K562 (cell line): ENCODE data around the gene YAF2. TPM values are rescaled to one million over a fixed set of nuclear protein-coding genes. Genes with fewer than 3 reads are reported as not detected.
A peak's percentile ranks its signal among the peaks of the same experiment; 100 is the strongest.

Experiments
- BRCA1 ChIP-seq, 2 experiments: fragments of 450-650 bp in 1 of 2; sonication (generic) in 1 of 2; formaldehyde crosslinking in 1 of 2; IDR thresholded peaks; 2 replicates each; pipeline versions ENCODE4 v1.5.0 to v1.6.1; 2017 to 2020; ENCODE audit warnings: mild to moderate bottlenecking in 1 of 2, missing genetic modification reagents in 1 of 2
- FOXK1 ChIP-seq: sonication (generic); formaldehyde crosslinking; IDR thresholded peaks from 2 replicates; pipeline ENCODE4 v1.8.0; 2022; ENCODE audit warnings: missing genetic modification reagents, mild to moderate bottlenecking, borderline replicate concordance
- KLF13 ChIP-seq: fragments of 450-650 bp; IDR thresholded peaks from 2 replicates; pipeline ENCODE4 v1.6.1; 2016; ENCODE audit warnings: missing genetic modification characterization, low read depth, mild to moderate bottlenecking, missing compliant biosample characterization, moderate library complexity, borderline replicate concordance
- MLX ChIP-seq, 2 experiments: fragments of 450-650 bp in 1 of 2; sonication (generic) in 1 of 2; formaldehyde crosslinking; conservative IDR thresholded peaks; 2 replicates each; pipeline versions ENCODE4 v1.4.0 to v1.8.1; 2020 to 2022; ENCODE audit warnings: mild to moderate bottlenecking in 1 of 2, missing genetic modification reagents in 1 of 2
- POLR3A ChIP-seq: IDR thresholded peaks from 2 replicates; pipeline ENCODE4 v1.6.1; 2011; ENCODE audit warnings: borderline replicate concordance, mild to moderate bottlenecking, moderate library complexity; ENCODE audit not compliant: insufficient read length, insufficient read depth; ENCODE audit errors: extremely low read depth
- RBM14 ChIP-seq: fragments of 200-400 bp; formaldehyde crosslinking; IDR thresholded peaks from 2 replicates; pipeline ENCODE4 v1.6.1; 2018; ENCODE audit warnings: low read depth, mild to moderate bottlenecking, low read length, moderate library complexity, borderline replicate concordance; ENCODE audit not compliant: insufficient read depth
- RFX7 ChIP-seq: fragments of 250-450 bp; sonication (Bioruptor Pico); IDR thresholded peaks from 2 replicates; pipeline ENCODE4 v1.5.1; 2021; ENCODE audit warnings: mild to moderate bottlenecking
- SMAD4 ChIP-seq: fragments of 250-450 bp; sonication (Bioruptor Pico); conservative IDR thresholded peaks from 2 replicates; pipeline ENCODE4 v1.8.0; 2021; ENCODE audit warnings: inconsistent platforms, mild to moderate bottlenecking, moderate library complexity
- U2AF2 ChIP-seq: fragments of 200-400 bp; formaldehyde crosslinking; optimal IDR thresholded peaks from 2 replicates; pipeline ENCODE3; 2017; ENCODE audit warnings: low read depth, mild to moderate bottlenecking, low read length
- YY1 ChIP-seq, 3 experiments: IDR thresholded peaks; 2 replicates each; pipeline ENCODE4 v1.6.1; 2011; ENCODE audit warnings: low read length in 2 of 3, mild to moderate bottlenecking in 2 of 3, moderate library complexity in 2 of 3, borderline replicate concordance in 1 of 3, control low read depth in 1 of 3, low read depth in 1 of 3; ENCODE audit not compliant: insufficient read depth in 3 of 3, insufficient replicate concordance in 2 of 3, control insufficient read depth in 1 of 3, insufficient read length in 1 of 3; ENCODE audit errors: extremely low read depth in 1 of 3
- ZEB2 ChIP-seq: fragments of 450-650 bp; IDR thresholded peaks from 2 replicates; pipeline ENCODE4 v1.6.1; 2016
- ZNF134 ChIP-seq: fragments of 250-450 bp; sonication (Bioruptor Pico); conservative IDR thresholded peaks from 2 replicates; pipeline ENCODE4 v1.4.0; 2020
- ZNF551 ChIP-seq: fragments of 250-450 bp; sonication (Bioruptor Pico); IDR thresholded peaks from 2 replicates; pipeline ENCODE4 v1.5.0; 2021; ENCODE audit warnings: mild to moderate bottlenecking, moderate library complexity
- ZNF830 ChIP-seq: fragments of 250-450 bp; sonication (Bioruptor Pico); IDR thresholded peaks from 2 replicates; pipeline ENCODE4 v1.5.0; 2021; ENCODE audit warnings: mild to moderate bottlenecking
- polyA plus RNA-seq, 8 experiments: library from polyadenylated mRNA; depleted of rRNA in 4 of 8; stranded (reverse) in 5 of 8; unstranded in 3 of 8; fragments of >200 nt; fragmentation: Nextera tagmentation in 2 of 8; fragmentation: Illumina TruSeq in 1 of 8; extraction: Ambion mirVana in 2 of 8; extraction: Trizol in 1 of 8; gene quantifications; 2 replicates each; pipeline versions ENCODE4 v1.2.1 to v1.2.3, GENCODE V29; 2011 to 2014; ENCODE audit warnings: inconsistent platforms in 1 of 8, missing spikeins in 1 of 8
- total RNA-seq, 7 experiments: library from RNA; depleted of rRNA in 6 of 7; stranded (reverse); fragments of >200 nt in 6 of 7; fragmentation: Illumina TruSeq in 2 of 7; extraction: Trizol in 2 of 7; gene quantifications; 2 replicates each; pipeline versions ENCODE4 v1.2.1 to v1.2.3, GENCODE V29; 2011 to 2021; ENCODE audit warnings: low replicate concordance in 1 of 7
- TF ChIP-seq, protein P1 (sequence below): fragments of 450-650 bp; IDR thresholded peaks from 2 replicates; pipeline ENCODE4 v1.6.1; 2016; ENCODE audit warnings: mild to moderate bottlenecking, moderate library complexity

The YAF2 gene
- total and polyA plus RNA-seq, 9 of the 15 experiments (the other 6 are each of a cell fraction or from before 2014, with no cell fraction given), result 10.6 to 26.4 (median 21.3) TPM

DNA sequence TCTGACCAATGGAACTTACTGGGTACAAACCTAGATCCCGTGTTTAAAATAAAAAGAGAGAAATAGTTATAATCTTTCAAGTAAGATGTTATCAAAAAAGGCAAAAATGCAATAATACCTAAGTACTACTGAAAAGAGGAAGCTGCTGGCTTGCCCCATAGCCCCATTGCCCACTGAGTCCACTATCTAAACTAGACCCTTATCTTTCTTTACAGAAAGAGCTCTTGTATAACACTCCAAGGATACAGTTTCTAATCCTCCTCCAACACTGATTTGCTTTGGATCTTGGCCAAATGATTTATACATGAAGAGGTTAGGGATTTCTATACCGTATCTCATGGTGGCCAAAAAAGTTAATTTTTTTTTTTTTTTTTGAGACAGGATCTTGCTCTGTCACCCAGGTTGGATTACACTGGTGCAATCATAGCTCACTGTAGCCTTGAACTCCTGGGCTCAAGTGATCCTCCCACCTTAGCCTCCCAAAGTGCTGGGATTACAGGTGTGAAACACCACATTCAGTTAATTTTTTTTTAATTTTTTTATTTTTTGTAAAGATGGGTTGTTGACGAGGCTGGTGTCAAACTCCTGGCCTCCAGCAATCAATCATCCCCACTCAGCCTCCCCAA lies 96.0 kb downstream of the YAF2 start (continued):
- no peak for TF ChIP-seq BRCA1 (IDR thresholded peaks at IDR 0.05)
- TF ChIP-seq BRCA1 (CRISPR knock-in tag; IDR thresholded peaks at IDR 0.05), result no peak
- TF ChIP-seq U2AF2, result no peak
- TF ChIP-seq YY1 (IDR thresholded peaks at IDR 0.05; ENCODE audit: borderline replicate concordance in 1 of 3, control insufficient read depth in 1 of 3, extremely low read depth in 1 of 3, insufficient read depth in 3 of 3, insufficient read length in 1 of 3, insufficient replicate concordance in 2 of 3, low read depth in 1 of 3, low read length in 2 of 3), result no peak
- no peak for TF ChIP-seq RBM14
- TF ChIP-seq ZEB2, result no peak
- no peak for TF ChIP-seq ZNF551
- no peak for TF ChIP-seq ZNF134 (CRISPR knock-in tag)
- TF ChIP-seq MLX (CRISPR knock-in tag; conservative IDR thresholded peaks at IDR 0.05), result no peak
- no peak for TF ChIP-seq KLF13 (tag)
- TF ChIP-seq, protein P1, sequence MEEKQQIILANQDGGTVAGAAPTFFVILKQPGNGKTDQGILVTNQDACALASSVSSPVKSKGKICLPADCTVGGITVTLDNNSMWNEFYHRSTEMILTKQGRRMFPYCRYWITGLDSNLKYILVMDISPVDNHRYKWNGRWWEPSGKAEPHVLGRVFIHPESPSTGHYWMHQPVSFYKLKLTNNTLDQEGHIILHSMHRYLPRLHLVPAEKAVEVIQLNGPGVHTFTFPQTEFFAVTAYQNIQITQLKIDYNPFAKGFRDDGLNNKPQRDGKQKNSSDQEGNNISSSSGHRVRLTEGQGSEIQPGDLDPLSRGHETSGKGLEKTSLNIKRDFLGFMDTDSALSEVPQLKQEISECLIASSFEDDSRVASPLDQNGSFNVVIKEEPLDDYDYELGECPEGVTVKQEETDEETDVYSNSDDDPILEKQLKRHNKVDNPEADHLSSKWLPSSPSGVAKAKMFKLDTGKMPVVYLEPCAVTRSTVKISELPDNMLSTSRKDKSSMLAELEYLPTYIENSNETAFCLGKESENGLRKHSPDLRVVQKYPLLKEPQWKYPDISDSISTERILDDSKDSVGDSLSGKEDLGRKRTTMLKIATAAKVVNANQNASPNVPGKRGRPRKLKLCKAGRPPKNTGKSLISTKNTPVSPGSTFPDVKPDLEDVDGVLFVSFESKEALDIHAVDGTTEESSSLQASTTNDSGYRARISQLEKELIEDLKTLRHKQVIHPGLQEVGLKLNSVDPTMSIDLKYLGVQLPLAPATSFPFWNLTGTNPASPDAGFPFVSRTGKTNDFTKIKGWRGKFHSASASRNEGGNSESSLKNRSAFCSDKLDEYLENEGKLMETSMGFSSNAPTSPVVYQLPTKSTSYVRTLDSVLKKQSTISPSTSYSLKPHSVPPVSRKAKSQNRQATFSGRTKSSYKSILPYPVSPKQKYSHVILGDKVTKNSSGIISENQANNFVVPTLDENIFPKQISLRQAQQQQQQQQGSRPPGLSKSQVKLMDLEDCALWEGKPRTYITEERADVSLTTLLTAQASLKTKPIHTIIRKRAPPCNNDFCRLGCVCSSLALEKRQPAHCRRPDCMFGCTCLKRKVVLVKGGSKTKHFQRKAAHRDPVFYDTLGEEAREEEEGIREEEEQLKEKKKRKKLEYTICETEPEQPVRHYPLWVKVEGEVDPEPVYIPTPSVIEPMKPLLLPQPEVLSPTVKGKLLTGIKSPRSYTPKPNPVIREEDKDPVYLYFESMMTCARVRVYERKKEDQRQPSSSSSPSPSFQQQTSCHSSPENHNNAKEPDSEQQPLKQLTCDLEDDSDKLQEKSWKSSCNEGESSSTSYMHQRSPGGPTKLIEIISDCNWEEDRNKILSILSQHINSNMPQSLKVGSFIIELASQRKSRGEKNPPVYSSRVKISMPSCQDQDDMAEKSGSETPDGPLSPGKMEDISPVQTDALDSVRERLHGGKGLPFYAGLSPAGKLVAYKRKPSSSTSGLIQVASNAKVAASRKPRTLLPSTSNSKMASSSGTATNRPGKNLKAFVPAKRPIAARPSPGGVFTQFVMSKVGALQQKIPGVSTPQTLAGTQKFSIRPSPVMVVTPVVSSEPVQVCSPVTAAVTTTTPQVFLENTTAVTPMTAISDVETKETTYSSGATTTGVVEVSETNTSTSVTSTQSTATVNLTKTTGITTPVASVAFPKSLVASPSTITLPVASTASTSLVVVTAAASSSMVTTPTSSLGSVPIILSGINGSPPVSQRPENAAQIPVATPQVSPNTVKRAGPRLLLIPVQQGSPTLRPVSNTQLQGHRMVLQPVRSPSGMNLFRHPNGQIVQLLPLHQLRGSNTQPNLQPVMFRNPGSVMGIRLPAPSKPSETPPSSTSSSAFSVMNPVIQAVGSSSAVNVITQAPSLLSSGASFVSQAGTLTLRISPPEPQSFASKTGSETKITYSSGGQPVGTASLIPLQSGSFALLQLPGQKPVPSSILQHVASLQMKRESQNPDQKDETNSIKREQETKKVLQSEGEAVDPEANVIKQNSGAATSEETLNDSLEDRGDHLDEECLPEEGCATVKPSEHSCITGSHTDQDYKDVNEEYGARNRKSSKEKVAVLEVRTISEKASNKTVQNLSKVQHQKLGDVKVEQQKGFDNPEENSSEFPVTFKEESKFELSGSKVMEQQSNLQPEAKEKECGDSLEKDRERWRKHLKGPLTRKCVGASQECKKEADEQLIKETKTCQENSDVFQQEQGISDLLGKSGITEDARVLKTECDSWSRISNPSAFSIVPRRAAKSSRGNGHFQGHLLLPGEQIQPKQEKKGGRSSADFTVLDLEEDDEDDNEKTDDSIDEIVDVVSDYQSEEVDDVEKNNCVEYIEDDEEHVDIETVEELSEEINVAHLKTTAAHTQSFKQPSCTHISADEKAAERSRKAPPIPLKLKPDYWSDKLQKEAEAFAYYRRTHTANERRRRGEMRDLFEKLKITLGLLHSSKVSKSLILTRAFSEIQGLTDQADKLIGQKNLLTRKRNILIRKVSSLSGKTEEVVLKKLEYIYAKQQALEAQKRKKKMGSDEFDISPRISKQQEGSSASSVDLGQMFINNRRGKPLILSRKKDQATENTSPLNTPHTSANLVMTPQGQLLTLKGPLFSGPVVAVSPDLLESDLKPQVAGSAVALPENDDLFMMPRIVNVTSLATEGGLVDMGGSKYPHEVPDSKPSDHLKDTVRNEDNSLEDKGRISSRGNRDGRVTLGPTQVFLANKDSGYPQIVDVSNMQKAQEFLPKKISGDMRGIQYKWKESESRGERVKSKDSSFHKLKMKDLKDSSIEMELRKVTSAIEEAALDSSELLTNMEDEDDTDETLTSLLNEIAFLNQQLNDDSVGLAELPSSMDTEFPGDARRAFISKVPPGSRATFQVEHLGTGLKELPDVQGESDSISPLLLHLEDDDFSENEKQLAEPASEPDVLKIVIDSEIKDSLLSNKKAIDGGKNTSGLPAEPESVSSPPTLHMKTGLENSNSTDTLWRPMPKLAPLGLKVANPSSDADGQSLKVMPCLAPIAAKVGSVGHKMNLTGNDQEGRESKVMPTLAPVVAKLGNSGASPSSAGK, result no peak
- 0 out of 2 replicates have a peak, but pooled peaks have one; percentile 19 for TF ChIP-seq SMAD4 (CRISPR knock-in tag)
- no peak for TF ChIP-seq POLR3A
- no peak for TF ChIP-seq ZNF830 (CRISPR knock-in tag)
- TF ChIP-seq RFX7 (CRISPR knock-in tag), result no peak
- TF ChIP-seq FOXK1 (CRISPR knock-in tag), result no peak
